CD14-positive monocyte (primary cell): ENCODE data around the gene SLC36A2. TPM values are rescaled to one million over a fixed set of nuclear protein-coding genes. Genes with fewer than 3 reads are reported as not detected.

Experiments
- DNase-seq, 3 donors: peaks; one replicate each; pipeline ENCODE4 v3.0.0-alpha.2; 2011 to 2022
- H2AFZ ChIP-seq: 2 replicates; pipeline ENCODE4 v1.6.0; 2012; ENCODE audit warnings: mild to moderate bottlenecking, low read depth, low read length, inconsistent platforms; ENCODE audit not compliant: insufficient read depth, poor library complexity, severe bottlenecking
- H3K27ac ChIP-seq, 2 donors: 1 replicate in 1 of 2; 2 replicates in 1 of 2; pipeline ENCODE4 v1.5.1; 2012 to 2013; ENCODE audit warnings: low read length in 2 of 2, control low read depth in 1 of 2, inconsistent platforms in 1 of 2, low read depth in 1 of 2, mild to moderate bottlenecking in 1 of 2
- H3K27me3 ChIP-seq, 2 donors: one replicate each; pipeline versions ENCODE4 v1.6.0 to v1.6.1; 2011 to 2013; ENCODE audit warnings: low read length in 2 of 2; ENCODE audit not compliant: control insufficient read depth in 2 of 2, insufficient read depth in 2 of 2
- H3K36me3 ChIP-seq, 2 donors: replicated peaks in 1 of 2; 1 replicate in 1 of 2; 2 replicates in 1 of 2; pipeline versions ENCODE4 v1.5.1 to v1.6.1; 2012 to 2013; ENCODE audit warnings: low read length in 2 of 2, control low read depth in 1 of 2, inconsistent platforms in 1 of 2, mild to moderate bottlenecking in 1 of 2; ENCODE audit not compliant: insufficient read depth in 2 of 2, control insufficient read depth in 1 of 2
- H3K4me1 ChIP-seq, 2 donors: 1 replicate in 1 of 2; 2 replicates in 1 of 2; pipeline versions ENCODE4 v1.5.1 to v1.6.1; 2012 to 2013; ENCODE audit warnings: low read length in 2 of 2, control low read depth in 1 of 2, inconsistent platforms in 1 of 2, mild to moderate bottlenecking in 1 of 2, moderate library complexity in 1 of 2; ENCODE audit not compliant: insufficient read depth in 2 of 2, control insufficient read depth in 1 of 2
- H3K4me2 ChIP-seq: replicated peaks from 2 replicates; pipeline ENCODE3; 2012; ENCODE audit warnings: low read length, moderate library complexity, mild to moderate bottlenecking; ENCODE audit not compliant: poor library complexity, severe bottlenecking; ENCODE audit errors: extremely low read depth
- H3K4me3 ChIP-seq, 3 experiments: fragments of 200-600 bp in 1 of 3; sonication (generic) in 1 of 3; replicated peaks in 1 of 3; 1 replicate in 2 of 3; 2 replicates in 1 of 3; pipeline ENCODE4 v1.5.1; 2011 to 2013; ENCODE audit warnings: low read length in 3 of 3, mild to moderate bottlenecking in 3 of 3, control low read depth in 2 of 3, low read depth in 2 of 3, inconsistent platforms in 1 of 3, moderate library complexity in 1 of 3
- H3K79me2 ChIP-seq: 2 replicates; pipeline ENCODE4 v1.6.0; 2012; ENCODE audit warnings: mild to moderate bottlenecking, control low read depth, inconsistent platforms, low read length, moderate library complexity; ENCODE audit not compliant: insufficient read depth
- H3K9ac ChIP-seq: 2 replicates; pipeline ENCODE4 v1.6.0; 2017; ENCODE audit warnings: low read length, mild to moderate bottlenecking; ENCODE audit not compliant: insufficient read depth, poor library complexity, severe bottlenecking
- H3K9me3 ChIP-seq, 2 donors: replicated peaks in 1 of 2; 1 replicate in 1 of 2; 2 replicates in 1 of 2; pipeline versions ENCODE4 v1.5.1 to v1.6.1; 2012 to 2013; ENCODE audit warnings: low read length in 2 of 2, control low read depth in 1 of 2; ENCODE audit not compliant: control insufficient read depth in 1 of 2, insufficient read depth in 1 of 2
- H4K20me1 ChIP-seq: 2 replicates; pipeline ENCODE4 v1.6.0; 2012; ENCODE audit warnings: mild to moderate bottlenecking, low read length, control low read depth, moderate library complexity; ENCODE audit not compliant: insufficient read depth
- H3K27ac Mint-ChIP-seq, 7 donors: one replicate each; pipeline ENCODE4 v1.8.0; 2020; ENCODE audit warnings: mild to moderate bottlenecking in 7 of 7, mixed read lengths in 7 of 7, moderate library complexity in 6 of 7, inconsistent platforms in 2 of 7
- H3K27me3 Mint-ChIP-seq, 3 donors: one replicate each; pipeline ENCODE4 v1.8.0; 2021 to 2022; ENCODE audit warnings: low read depth in 3 of 3, mild to moderate bottlenecking in 3 of 3, mixed read lengths in 3 of 3, moderate library complexity in 3 of 3, inconsistent platforms in 1 of 3
- H3K36me3 Mint-ChIP-seq, 2 donors: one replicate each; pipeline ENCODE4 v1.8.0; 2020; ENCODE audit warnings: mixed read lengths in 2 of 2, inconsistent platforms in 1 of 2, mild to moderate bottlenecking in 1 of 2
- H3K4me1 Mint-ChIP-seq: one replicate; pipeline ENCODE4 v1.8.0; 2020; ENCODE audit warnings: mild to moderate bottlenecking, mixed read lengths
- H3K4me3 Mint-ChIP-seq, 2 donors: one replicate each; pipeline ENCODE4 v1.8.0; 2020; ENCODE audit warnings: mild to moderate bottlenecking in 2 of 2, mixed read lengths in 2 of 2, moderate library complexity in 1 of 2
- H3K9me3 Mint-ChIP-seq, 7 donors: one replicate each; pipeline ENCODE4 v1.8.0; 2020 to 2022; ENCODE audit warnings: mixed read lengths in 7 of 7, mild to moderate bottlenecking in 6 of 7, moderate library complexity in 6 of 7, inconsistent platforms in 2 of 7
- CTCF ChIP-seq: fragments of 200-600 bp; IDR thresholded peaks from one replicate; pipeline ENCODE4 v1.8.0; 2022; ENCODE audit warnings: antibody characterized with exemption, mild to moderate bottlenecking
- WGBS: methylation state at CpG from one replicate; pipeline ENCODE4 v1.1.5; 2013; ENCODE audit warnings: missing lambda C conversion rate; ENCODE audit not compliant: insufficient coverage; 5-methylcytosine and 5-hydroxymethylcytosine counted together
- intact Hi-C, 2 donors: fragments of 100-400 bp; cut with micrococcal nuclease; formaldehyde crosslinking; loops; one replicate each; pipeline versions ENCODE4 v1.15.0 to v1.15.1; 2023
- polyA plus RNA-seq, 3 donors: library from polyadenylated mRNA; depleted of rRNA in 1 of 3; unstranded in 2 of 3; stranded (reverse) in 1 of 3; fragments of 300-500 nt in 2 of 3; fragments of >200 nt in 1 of 3; fragmentation: Illumina TruSeq in 2 of 3; gene quantifications; 1 replicate in 2 of 3; 2 replicates in 1 of 3; pipeline ENCODE4 v1.2.3, GENCODE V29; 2012 to 2021

The SLC36A2 gene
- polyA plus RNA-seq, 3 donors = not detected

- H3K4me2 ChIP-seq = no peak overlapping the region
- H3K27ac ChIP-seq = no peak overlapping the region
- no peak overlapping the region for H3K4me3 ChIP-seq
- no peak for TF ChIP-seq CTCF
- no peaks in the 10 kb centered on the region for H4K20me1 ChIP-seq
- Mint-ChIP-seq H3K9me3 (peaks cover 35 to 63% (median 50%) of the 10 kb centered on the region in 7 donors), H3K36me3 (peaks cover 0 to 3% of the 10 kb centered on the region in 2 donors), H3K27ac (no peak overlapping the region), H3K27me3 (peaks cover 0 to 6% (median 3%) of the 10 kb centered on the region in 3 donors), H3K4me1 (peaks cover 5% of the 10 kb centered on the region), H3K4me3 (no peak overlapping the region)
- H3K9ac ChIP-seq = no peak overlapping the region
- no peak for DNase-seq
- H3K4me1 ChIP-seq = no peaks in the 10 kb centered on the region
- H3K79me2 ChIP-seq = no peaks in the 10 kb centered on the region
- H3K27me3 ChIP-seq = no peaks in the 10 kb centered on the region
- H3K36me3 ChIP-seq = no peaks in the 10 kb centered on the region
- H2AFZ ChIP-seq = no peak overlapping the region
- H3K9me3 ChIP-seq = peaks cover 38 to 56% of the 10 kb centered on the region in 2 donors
- intact Hi-C loops = no loop called here
Observed at GRCh38 chr5:151363673-151364072, 16.3 kb upstream of the SLC36A2 start.

GRCh38 chr5:151362970-151363369 is 15.6 kb upstream of the SLC36A2 start:
- Histone ChIP-seq H3K4me1 (no peaks in the 10 kb centered on the region), H3K79me2 (no peaks in the 10 kb centered on the region), H3K36me3 (no peaks in the 10 kb centered on the region), H3K27me3 (no peaks in the 10 kb centered on the region), H2AFZ (no peak overlapping the region), H3K9me3 (peaks cover 34 to 49% of the 10 kb centered on the region in 2 donors), H3K27ac (no peak overlapping the region), H3K4me2 (no peak overlapping the region), H3K9ac (no peak overlapping the region), H4K20me1 (no peaks in the 10 kb centered on the region), H3K4me3 (no peak overlapping the region)
- Mint-ChIP-seq H3K36me3 (peaks cover 0 to 3% of the 10 kb centered on the region in 2 donors), H3K4me1 (peaks cover 5% of the 10 kb centered on the region), H3K9me3 (peaks cover 31 to 56% (median 45%) of the 10 kb centered on the region in 7 donors), H3K27me3 (peaks cover 0 to 6% (median 3%) of the 10 kb centered on the region in 3 donors), H3K27ac (no peak overlapping the region), H3K4me3 (no peak overlapping the region)
- WGBS = 89% methylated on average over 1 of the region's 3 CpGs
- no peak for DNase-seq
- intact Hi-C loops = no loop called here
- TF ChIP-seq CTCF = no peak
